Mesendoderm (in vitro differentiated cells): ENCODE results near the gene SMIM15.
"Not testable (repeated sequence)": the region's sequence is repeated elsewhere in the genome, so short reads cannot be mapped to it uniquely, and the experiment has no call there.

ENCODE experiments used
- DNase-seq: peaks from one replicate; pipeline ENCODE4 v3.0.0; 2013
- H2AK5ac ChIP-seq: 2 replicates; pipeline ENCODE4 v1.6.1; 2013; ENCODE audit warnings: low read length, inconsistent platforms
- H2BK120ac ChIP-seq: 2 replicates; pipeline ENCODE4 v1.6.1; 2013; ENCODE audit warnings: low read depth, mild to moderate bottlenecking, low read length, moderate library complexity, mixed read lengths
- H2BK15ac ChIP-seq: replicated peaks from 2 replicates; pipeline ENCODE4 v1.6.1; 2013; ENCODE audit warnings: low read depth, mild to moderate bottlenecking, moderate library complexity
- H2BK5ac ChIP-seq: 2 replicates; pipeline ENCODE4 v1.6.1; 2013; ENCODE audit warnings: low read length, inconsistent platforms
- H3K18ac ChIP-seq: 2 replicates; pipeline ENCODE4 v1.6.1; 2013; ENCODE audit warnings: mild to moderate bottlenecking, low read length, mixed read lengths
- H3K23ac ChIP-seq: one replicate; pipeline ENCODE4 v1.6.1; 2013; ENCODE audit warnings: low read length
- H3K27ac ChIP-seq: 2 replicates; pipeline ENCODE4 v1.5.1; 2013; ENCODE audit warnings: low read depth, mild to moderate bottlenecking, inconsistent platforms, low read length, moderate library complexity
- H3K27me3 ChIP-seq: 2 replicates; pipeline ENCODE4 v1.6.1; 2013; ENCODE audit warnings: low read length, control low read depth, mild to moderate bottlenecking, inconsistent platforms; ENCODE audit not compliant: insufficient read depth, poor library complexity
- H3K36me3 ChIP-seq: 2 replicates; pipeline ENCODE4 v1.6.1; 2013; ENCODE audit warnings: low read length, inconsistent platforms; ENCODE audit not compliant: control insufficient read depth, insufficient read depth
- H3K4ac ChIP-seq: one replicate; pipeline ENCODE4 v1.6.1; 2013; ENCODE audit warnings: low read depth, mild to moderate bottlenecking, low read length, moderate library complexity
- H3K4me1 ChIP-seq: 2 replicates; pipeline ENCODE4 v1.6.1; 2013; ENCODE audit warnings: low read depth, low read length, inconsistent platforms; ENCODE audit not compliant: control insufficient read depth
- H3K4me2 ChIP-seq: 2 replicates; pipeline ENCODE4 v1.6.1; 2013; ENCODE audit warnings: low read length
- H3K4me3 ChIP-seq: 2 replicates; pipeline ENCODE4 v1.5.1; 2013; ENCODE audit warnings: mild to moderate bottlenecking, low read length
- H3K56ac ChIP-seq: one replicate; pipeline ENCODE4 v1.6.1; 2013; ENCODE audit warnings: low read length
- H3K79me1 ChIP-seq: 2 replicates; pipeline ENCODE4 v1.6.1; 2013; ENCODE audit warnings: low read length, inconsistent platforms
- H3K79me2 ChIP-seq: 2 replicates; pipeline ENCODE4 v1.6.1; 2013; ENCODE audit warnings: mild to moderate bottlenecking, low read length; ENCODE audit not compliant: control insufficient read depth, insufficient read depth
- H3K9ac ChIP-seq: 2 replicates; pipeline ENCODE4 v1.6.1; 2013; ENCODE audit warnings: low read length, inconsistent platforms
- H4K5ac ChIP-seq: one replicate; pipeline ENCODE4 v1.6.1; 2013; ENCODE audit warnings: low read length
- H4K8ac ChIP-seq: one replicate; pipeline ENCODE4 v1.6.1; 2013; ENCODE audit warnings: low read depth, mild to moderate bottlenecking, control low read depth, low read length, moderate library complexity
- WGBS: extraction: QIAGEN DNeasy Blood & Tissue Kit; methylation state at CpG from one replicate; pipeline ENCODE4 v1.1.7; 2013; ENCODE audit warnings: low lambda C conversion rate, missing lambda C conversion rate; ENCODE audit not compliant: insufficient coverage; ENCODE audit errors: extremely low coverage; 5-methylcytosine and 5-hydroxymethylcytosine counted together

SMIM15 gene

DNA sequence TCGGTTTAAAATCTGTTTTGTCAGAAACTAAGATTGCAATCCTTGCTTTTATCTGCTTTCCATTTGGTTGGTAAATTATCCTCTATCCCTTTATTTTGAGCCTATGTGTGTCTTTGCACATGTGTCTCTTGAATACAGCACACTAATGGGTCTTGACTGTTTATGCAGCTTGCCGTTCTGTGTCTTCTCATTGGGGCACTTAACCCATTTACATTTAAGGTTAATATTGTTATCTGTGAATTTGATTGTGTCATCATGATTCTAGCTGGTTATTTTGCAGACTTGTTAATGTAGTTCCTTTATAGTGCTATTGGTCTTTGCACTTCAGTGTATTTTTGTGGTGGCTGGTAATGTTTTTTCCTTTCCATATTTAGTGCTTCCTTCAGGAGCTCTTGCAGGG is 36.3 kb upstream of the SMIM15 start:
- Histone ChIP-seq H3K27me3 (no peaks in the 10 kb centered on the region), H2BK120ac (no peak overlapping the region), H3K79me1 (no peaks in the 10 kb centered on the region), H3K4me3 (no peak overlapping the region), H2BK15ac (no peak overlapping the region), H3K56ac (no peak overlapping the region), H3K79me2 (no peaks in the 10 kb centered on the region), H4K8ac (no peak overlapping the region), H2BK5ac (no peak overlapping the region), H4K5ac (no peak overlapping the region), H3K27ac (no peak overlapping the region), H3K23ac (no peak overlapping the region), H3K4ac (no peak overlapping the region), H3K4me2 (no peak overlapping the region), H3K36me3 (no peaks in the 10 kb centered on the region), H3K4me1 (peaks cover 2% of the 10 kb centered on the region), H3K18ac (no peak overlapping the region), H3K9ac (no peak overlapping the region), H2AK5ac (no peak overlapping the region)
- no CpG with 5 or more reads among the region's 2 CpGs for WGBS
- DNase-seq = no peak

DNA sequence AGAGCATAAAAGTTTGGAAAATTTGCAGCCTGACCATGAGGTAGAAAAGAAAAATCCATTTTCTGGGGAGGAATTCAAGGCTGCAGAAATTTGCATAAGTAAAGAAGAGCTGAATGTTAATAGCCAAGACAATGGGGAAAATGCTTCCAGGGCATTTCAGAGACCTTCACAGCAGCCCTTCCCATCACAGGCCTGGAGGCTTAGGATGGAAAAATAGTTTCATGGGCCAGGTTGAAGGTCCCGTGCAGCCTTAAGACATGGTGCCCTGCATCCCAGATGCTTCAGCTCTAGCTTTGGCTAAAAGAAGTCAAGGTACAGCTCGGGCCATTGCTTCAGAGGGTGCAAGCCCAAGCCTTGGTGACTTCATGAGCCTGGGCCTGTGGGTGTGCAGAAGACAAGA is 25.6 kb upstream of the SMIM15 start:
- not testable (repeated sequence) for H3K27ac ChIP-seq, H3K4me3 ChIP-seq, H3K9ac ChIP-seq, H3K56ac ChIP-seq, H3K4ac ChIP-seq, H3K27me3 ChIP-seq, H3K79me2 ChIP-seq, H3K23ac ChIP-seq, H2BK120ac ChIP-seq, H3K4me1 ChIP-seq, H2AK5ac ChIP-seq, H3K79me1 ChIP-seq, H4K8ac ChIP-seq, H3K18ac ChIP-seq, H2BK5ac ChIP-seq, H3K4me2 ChIP-seq, H4K5ac ChIP-seq, H3K36me3 ChIP-seq, H2BK15ac ChIP-seq
- DNase-seq = peak; percentile 16
- no CpG with 5 or more reads among the region's 2 CpGs for WGBS

DNA sequence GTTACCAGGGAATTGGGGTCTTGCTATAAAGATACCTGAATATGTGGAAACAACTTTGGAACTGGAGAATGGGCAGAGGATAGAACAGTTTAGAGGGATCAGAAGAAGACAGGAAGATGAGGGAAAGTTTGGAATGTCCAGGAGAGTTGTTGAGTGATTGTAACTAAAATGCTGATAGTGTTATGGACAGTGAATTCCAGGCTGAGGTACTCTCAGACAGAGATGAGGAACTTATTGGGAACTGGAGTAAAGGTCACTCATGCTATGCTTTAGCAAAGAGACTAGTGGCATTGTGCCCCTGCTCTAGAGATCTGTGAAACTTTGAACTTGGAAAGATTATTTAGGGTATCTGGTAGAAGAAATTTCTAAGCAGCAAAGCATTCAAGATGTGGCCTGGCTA is 25.1 kb upstream of the SMIM15 start:
- not testable (repeated sequence) for H3K27me3 ChIP-seq, H2BK120ac ChIP-seq, H3K79me1 ChIP-seq, H3K4me2 ChIP-seq, H3K9ac ChIP-seq, H4K5ac ChIP-seq, H3K4me3 ChIP-seq, H3K79me2 ChIP-seq, H2BK5ac ChIP-seq, H3K4ac ChIP-seq, H3K36me3 ChIP-seq, H3K23ac ChIP-seq, DNase-seq, H3K4me1 ChIP-seq, H3K18ac ChIP-seq, H3K56ac ChIP-seq, H2BK15ac ChIP-seq, H2AK5ac ChIP-seq, H4K8ac ChIP-seq, H3K27ac ChIP-seq

DNA sequence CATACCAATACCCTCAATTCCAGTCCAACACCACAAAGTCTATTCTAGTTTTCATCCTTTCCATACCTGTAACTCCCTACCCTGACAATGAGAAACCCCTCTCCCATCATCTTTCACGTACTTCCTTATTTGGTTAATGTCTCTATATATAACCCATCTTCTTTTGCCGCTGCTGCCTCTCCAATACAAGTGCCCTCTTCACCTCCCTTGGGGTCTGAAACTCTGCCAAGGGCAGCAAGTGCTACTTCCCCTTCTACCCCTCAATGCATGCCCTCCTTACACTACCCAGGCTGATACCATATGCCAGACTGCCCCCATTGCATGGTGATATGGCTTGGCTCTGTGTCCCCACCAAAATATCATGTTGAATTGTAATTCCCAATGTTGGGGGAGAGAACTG is 24.4 kb upstream of the SMIM15 start:
- Histone ChIP-seq H3K56ac (no peak overlapping the region), H3K4me2 (no peak overlapping the region), H3K27ac (no peak overlapping the region), H4K8ac (no peak overlapping the region), H3K18ac (no peak overlapping the region), H3K27me3 (no peaks in the 10 kb centered on the region), H3K79me2 (no peaks in the 10 kb centered on the region), H2BK5ac (no peak overlapping the region), H3K4me1 (no peaks in the 10 kb centered on the region), H3K79me1 (no peaks in the 10 kb centered on the region), H3K9ac (no peak overlapping the region), H3K4me3 (no peak overlapping the region), H2BK120ac (no peak overlapping the region), H2AK5ac (no peak overlapping the region), H3K36me3 (no peaks in the 10 kb centered on the region), H3K4ac (no peak overlapping the region), H4K5ac (no peak overlapping the region), H3K23ac (no peak overlapping the region), H2BK15ac (no peak overlapping the region)
- DNase-seq = no peak
- WGBS = no CpG with 5 or more reads among the region's 2 CpGs

DNA sequence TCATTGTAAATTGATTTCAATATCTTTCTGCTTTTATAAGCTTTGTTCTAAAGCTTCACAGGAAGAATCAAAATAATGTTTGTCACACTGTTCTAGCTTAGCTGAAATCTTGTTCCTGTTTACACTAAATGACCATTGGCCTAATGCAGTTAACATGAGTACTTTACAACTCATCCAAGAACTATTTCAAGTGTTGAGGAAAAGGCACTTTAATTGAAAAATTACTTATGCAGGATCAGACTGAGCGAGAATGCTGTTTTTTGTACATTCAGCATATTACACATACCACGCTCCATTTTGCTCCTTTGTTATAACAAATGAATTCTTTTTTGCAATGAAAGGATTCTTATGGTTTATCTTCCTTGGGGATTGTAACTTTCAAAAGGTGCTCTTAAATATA is 22.4 kb upstream of the SMIM15 start:
- H3K4me2 ChIP-seq = no peak overlapping the region
- no peaks in the 10 kb centered on the region for H3K79me1 ChIP-seq
- H3K4ac ChIP-seq = no peak overlapping the region
- H2AK5ac ChIP-seq = no peak overlapping the region
- no peak overlapping the region for H2BK5ac ChIP-seq
- no peak overlapping the region for H3K9ac ChIP-seq
- no peaks in the 10 kb centered on the region for H3K36me3 ChIP-seq
- H3K18ac ChIP-seq = no peak overlapping the region
- no peaks in the 10 kb centered on the region for H3K27me3 ChIP-seq
- H2BK15ac ChIP-seq = no peak overlapping the region
- no peaks in the 10 kb centered on the region for H3K4me1 ChIP-seq
- H3K56ac ChIP-seq = no peak overlapping the region
- H3K27ac ChIP-seq = no peak overlapping the region
- H4K5ac ChIP-seq = no peak overlapping the region
- H2BK120ac ChIP-seq = no peak overlapping the region
- H3K79me2 ChIP-seq = no peaks in the 10 kb centered on the region
- no peak overlapping the region for H3K23ac ChIP-seq
- no peak overlapping the region for H4K8ac ChIP-seq
- no peak for DNase-seq
- no peak overlapping the region for H3K4me3 ChIP-seq
- no CpG with 5 or more reads among the region's 2 CpGs for WGBS

DNA sequence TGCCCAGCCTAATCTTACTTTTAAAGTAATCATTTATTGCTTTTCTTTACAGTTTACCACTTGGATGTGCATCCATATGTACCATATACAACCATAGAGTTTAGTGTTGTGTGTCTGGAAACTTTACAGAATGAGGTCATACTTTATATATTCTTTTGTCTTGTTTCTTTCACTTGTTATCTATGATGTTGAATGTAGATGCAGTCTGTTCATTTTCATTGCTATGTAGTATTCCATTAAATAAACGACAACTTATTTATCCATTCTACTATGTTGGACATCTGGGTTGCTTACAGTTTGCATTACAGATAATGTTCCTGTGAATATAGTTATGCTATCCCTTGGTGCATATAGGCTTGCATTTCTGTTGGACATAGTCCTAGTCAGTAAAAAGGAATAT is 21.3 kb upstream of the SMIM15 start:
- Histone ChIP-seq H3K79me2 (no peaks in the 10 kb centered on the region), H3K56ac (no peak overlapping the region), H3K9ac (no peak overlapping the region), H3K4me2 (no peak overlapping the region), H2AK5ac (no peak overlapping the region), H3K4me3 (no peak overlapping the region), H3K23ac (no peak overlapping the region), H4K8ac (no peak overlapping the region), H2BK120ac (no peak overlapping the region), H2BK5ac (no peak overlapping the region), H2BK15ac (no peak overlapping the region), H3K18ac (no peak overlapping the region), H3K4me1 (no peaks in the 10 kb centered on the region), H3K4ac (no peak overlapping the region), H3K27me3 (no peaks in the 10 kb centered on the region), H4K5ac (no peak overlapping the region), H3K27ac (no peak overlapping the region), H3K36me3 (no peaks in the 10 kb centered on the region), H3K79me1 (no peaks in the 10 kb centered on the region)
- WGBS = no CpG with 5 or more reads among the region's 1 CpG
- DNase-seq = no peak
